HG03354 (cell line): Measurements from ENCODE around the gene PLA2G15.
"Not testable (repeated sequence)": the region's sequence is repeated elsewhere in the genome, so short reads cannot be mapped to it uniquely, and the experiment has no call there.

Experiments
- ATAC-seq: cut with Tn5 transposase; IDR thresholded peaks from one replicate; pipeline ENCODE4 v1.9.1; 2021; ENCODE audit warnings: mild to moderate bottlenecking; ENCODE audit not compliant: unreplicated experiment, poor library complexity, severe bottlenecking

PLA2G15 gene

DNA sequence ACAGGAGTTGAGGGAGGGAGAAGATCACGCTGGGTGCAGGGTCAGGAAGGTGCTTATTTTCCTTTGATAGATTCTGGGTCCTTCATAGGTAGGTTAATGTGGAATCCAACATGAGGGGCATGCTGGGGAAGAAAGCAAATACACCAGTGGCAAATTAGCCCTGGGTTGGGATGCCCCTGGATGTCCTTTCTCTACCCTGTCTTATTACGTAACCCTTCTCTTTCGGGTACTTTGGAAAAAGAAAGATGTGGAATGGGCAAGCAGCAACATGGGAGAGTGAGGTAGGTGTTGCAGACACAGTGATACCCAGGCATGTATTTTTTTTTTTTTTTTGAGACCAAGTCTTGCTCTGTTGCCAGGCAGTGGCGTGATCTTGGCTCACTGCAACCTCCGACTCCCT lies 28.3 kb downstream of the PLA2G15 start:
- ATAC-seq: no peak

DNA sequence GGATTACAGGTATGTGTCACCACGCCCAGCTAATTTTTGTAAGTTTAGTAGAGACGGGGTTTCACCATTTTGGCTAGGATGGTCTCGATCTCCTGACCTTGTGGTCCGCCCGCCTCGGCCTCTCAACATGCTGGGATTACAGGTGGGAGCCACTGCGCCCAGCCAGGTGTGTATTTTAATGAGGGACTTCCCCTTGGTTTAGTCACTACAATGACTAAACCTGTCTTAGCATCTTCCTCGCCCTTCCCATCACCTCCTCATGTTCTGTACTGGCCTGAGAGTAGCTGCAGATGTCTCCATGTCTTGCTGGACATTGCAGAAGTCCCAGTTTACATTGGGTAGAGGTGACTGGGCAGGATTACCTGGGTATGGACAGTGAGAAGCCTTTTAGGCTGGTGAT lies 28.7 kb downstream of the PLA2G15 start:
- no peak for ATAC-seq

DNA sequence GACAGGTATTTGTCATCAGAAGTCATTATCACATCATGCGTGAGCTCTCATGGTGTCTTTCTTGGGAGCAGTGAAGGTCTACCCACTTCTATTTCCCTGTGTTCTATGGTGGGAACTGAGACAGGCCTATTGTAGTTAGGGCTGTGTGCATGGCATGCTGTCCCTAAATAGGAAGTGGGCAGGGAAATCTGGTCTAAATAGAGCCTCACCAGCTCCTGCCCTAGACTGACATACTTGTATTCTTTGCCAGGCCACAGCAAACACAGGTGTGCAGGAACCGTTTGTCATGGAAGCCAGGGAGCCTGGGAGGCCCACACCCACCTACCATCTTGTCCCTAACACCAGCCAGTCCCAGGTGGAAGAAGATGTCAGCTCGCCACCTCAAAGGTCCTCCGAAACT lies 29.3 kb downstream of the PLA2G15 start:
- ATAC-seq: no peak

DNA sequence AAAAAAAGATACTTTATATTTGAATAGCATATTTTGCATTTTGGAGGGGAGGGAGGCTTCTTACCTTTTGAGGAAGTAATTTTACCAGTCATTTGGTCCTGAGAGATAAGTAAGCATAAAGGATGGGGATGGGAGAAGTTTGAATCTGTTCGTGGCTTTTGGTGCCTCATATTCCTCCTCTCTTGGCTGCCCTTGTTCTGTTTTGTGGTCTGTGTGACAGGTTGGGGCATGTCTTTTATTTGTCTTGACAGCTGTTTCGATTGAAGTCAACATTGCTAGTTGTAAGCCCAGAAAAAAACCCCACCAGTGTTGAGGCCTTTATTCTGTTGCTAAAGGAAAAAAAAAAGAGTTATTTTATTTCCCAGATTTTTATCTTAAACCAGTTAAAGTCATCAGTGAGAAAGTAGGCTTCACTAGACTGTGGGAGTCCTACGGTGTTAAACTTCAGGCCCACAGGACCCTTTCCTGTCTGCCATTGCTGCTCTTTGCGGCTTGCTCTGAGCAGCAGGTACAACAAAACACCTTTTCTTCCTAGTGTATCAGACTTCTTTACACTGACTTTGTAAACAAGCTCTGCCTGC lies 30.5 kb downstream of the PLA2G15 start:
- ATAC-seq: peak; percentile 53

DNA sequence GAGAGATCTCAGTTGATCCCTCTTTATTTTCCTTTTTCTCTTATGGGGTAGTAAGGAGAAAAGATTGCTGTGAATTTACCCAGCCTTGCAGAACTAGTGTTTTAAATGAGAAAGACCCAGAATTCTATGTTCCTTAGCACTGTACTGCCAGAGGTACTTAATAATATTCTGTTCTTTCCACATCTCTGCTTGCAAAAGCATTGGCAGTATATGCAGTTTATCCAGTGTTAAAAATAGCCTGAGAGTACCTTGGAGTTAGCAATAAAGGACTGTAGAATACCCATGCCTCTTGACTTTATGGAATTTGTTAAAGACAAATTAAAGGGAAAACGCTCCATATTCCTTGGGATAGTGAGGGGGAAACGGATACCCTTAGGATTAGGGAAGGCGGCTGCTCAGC lies 31.1 kb downstream of the PLA2G15 start:
- no peak for ATAC-seq

DNA sequence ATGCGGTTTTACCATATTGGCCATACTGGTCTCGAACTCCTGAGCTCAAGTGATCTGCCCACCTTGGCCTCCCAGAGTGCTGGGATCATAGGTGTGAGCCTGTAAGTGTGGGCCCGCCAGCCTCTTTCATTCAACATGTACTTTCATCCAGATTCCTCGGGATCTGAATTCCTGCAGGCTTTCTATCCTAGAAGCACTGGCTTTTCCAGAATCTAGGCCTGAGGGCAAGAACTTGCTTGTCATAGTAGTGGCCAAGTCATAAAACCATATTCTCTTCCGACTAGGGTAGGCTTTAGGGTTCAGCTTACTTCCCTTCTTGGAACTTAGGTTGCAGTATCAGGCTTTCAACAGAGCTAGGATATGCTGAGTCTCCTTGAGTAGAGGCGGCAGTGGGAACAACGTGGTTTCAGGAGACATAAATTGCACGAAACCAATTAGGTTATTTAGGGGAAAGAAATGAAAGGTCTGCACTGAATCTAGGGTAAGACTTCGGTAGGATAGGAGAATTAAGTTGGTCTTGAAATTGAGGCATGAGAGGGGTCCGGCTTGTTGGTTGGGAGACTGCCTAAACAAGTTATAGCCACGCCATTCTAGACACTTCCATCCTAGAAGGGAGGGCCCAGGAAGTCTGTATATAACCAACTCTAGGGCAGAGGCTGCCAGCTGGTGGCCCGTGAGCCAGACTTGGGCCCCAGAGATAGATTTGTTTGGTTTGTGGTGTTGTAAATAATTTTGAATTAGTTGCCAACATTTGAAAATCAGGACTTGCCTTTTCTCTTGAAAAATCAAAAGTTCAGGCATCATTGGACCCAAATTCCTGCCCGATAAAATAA lies 34.8 kb downstream of the PLA2G15 start:
- ATAC-seq: no peak

DNA sequence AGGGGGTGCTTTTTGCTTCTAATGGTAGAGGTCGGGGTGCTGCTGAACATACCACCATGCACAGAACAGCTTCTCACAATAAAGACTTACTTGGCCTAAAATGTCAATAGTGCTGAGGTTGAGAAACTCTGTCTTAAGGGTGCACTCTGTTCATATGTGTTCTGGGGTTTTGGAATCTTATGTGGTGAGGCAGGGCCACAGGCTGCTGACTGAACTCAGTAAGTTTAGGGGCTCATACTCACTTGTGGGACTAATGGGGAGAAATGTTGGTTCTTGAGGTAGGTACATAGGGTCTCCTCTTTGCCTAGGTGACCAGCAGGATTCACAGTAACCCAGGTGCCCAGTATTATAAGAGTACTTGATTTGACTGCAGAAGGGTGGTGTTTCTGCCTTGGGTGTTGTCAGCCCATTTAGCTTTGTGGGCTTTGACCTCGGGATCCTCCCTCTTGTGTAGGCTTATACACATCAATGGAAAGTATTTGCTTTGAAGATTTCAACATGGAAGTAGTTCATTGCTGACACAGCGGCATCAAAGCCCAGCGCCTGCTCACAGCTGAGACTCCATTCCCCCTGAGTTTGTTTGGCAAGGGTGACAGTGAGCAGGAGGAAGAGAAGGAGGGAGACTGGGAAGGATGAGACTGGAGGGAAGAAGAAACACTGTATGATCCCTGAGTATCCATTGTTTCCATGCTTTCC lies 36.3 kb downstream of the PLA2G15 start:
- ATAC-seq: no peak

DNA sequence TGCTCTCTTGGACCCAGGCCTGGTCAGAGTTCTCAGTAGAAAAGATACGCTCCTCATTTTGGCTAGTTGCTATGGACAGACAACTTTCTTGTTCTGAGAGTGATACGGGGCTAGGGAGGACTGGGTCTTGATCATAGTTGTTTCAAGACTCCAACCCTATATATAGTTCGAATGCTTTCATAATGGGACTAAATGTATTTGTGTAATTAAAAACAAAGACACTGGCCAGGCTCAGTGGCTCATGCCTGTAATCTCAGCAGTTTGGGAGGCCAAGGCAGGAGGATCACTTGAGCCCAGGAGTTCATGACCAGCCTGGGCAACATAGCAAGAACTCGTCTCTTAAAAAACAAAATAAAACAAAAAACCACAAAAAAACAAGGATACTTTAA lies 36.9 kb downstream of the PLA2G15 start:
- ATAC-seq: no peak

DNA sequence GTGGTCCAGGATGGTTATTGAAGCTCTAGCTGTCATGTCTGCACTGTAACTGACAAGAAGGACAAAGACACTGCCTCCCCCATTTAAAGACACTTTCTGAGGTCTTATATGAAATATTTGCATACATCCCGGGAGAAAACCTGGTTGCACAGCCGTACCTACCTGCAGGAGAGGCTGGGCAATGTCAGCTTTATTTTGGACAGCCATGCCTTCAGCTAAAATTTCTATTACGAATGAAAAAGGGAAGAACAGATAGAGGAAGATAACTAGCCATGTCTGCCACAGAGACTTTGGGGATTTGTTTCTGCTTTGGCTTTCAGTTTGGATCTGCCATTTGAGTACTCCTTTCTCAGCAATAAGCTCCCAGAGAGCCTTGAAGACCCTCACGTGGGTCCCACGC lies 38.2 kb downstream of the PLA2G15 start:
- ATAC-seq: no peak

DNA sequence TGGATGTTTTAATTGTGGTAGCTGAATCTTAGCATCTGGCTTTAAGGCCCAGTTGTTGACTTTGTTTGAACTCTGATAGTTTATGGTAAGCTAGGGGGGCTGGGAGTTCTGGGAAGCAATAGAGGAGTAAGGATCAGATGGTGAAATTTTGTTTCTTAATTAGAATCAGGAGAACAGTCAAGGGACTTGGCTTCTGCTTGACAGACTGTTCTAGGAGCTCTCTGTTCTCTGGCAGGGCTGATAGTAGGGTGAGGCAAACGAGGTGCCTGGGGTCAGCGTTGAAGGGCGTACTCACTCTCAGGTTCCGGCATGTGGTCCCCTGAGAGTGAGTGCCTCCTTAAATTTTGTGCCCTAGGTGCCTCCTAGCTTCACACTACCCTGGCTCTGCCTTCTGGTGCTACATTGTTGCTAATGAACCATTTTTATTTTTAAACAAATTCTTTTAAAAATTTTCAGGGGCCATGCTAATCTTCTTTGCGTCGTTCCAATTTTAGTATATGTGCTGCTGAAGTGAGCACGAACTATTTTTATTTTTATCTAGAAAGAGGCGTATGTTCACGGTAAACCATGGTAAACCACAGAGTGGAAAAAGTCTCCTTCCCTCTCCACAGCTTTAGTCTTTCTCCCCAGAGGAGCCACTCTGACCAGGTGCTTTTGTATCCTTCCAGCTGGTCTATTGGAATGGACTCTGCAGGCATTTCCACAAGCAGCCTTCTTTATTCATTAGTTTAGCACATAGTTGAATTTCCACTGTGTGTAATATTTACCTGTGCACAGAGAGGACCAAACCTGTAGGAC lies 38.8 kb downstream of the PLA2G15 start:
- peak; percentile 51 for ATAC-seq

DNA sequence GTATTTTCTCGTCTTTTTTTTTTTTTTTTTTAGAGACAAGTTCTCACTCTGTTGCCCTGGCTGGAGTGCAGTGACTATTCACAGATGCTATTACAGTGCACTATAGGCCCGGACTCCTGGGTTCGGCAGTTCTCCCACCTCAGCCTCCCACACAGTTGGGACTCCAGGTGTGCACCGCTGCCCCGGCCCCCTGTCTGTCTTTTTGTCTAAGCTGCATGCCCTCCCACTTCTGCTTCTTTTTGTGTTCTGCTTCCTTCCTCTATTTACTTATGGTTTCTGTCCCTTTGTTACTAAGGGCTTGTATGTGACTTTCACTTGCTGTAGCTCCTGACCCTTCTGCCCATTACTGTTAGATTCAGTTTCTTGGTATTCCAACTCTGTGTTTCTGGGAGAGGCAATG lies 39.7 kb downstream of the PLA2G15 start:
- peak; percentile 59 for ATAC-seq

DNA sequence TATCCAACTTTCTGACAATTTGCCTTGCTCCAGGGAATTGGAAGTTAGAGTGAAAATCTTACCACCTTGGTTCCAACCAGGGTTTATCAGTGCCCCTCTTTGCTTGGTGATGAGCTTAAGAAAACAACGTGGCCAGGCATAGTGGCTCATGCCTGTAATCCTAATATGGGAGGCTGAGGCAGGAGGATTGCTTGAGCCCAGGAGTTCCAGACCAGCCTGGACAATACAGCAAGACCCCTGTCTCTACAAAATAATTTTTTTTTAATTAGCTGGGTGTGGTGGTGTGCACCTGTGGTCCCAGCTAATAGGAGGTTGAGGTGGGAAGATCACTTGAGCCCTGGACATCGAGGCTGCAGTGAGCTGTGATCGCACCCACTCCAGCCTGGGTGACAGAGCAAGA lies 40.5 kb downstream of the PLA2G15 start:
- ATAC-seq: no peak

DNA sequence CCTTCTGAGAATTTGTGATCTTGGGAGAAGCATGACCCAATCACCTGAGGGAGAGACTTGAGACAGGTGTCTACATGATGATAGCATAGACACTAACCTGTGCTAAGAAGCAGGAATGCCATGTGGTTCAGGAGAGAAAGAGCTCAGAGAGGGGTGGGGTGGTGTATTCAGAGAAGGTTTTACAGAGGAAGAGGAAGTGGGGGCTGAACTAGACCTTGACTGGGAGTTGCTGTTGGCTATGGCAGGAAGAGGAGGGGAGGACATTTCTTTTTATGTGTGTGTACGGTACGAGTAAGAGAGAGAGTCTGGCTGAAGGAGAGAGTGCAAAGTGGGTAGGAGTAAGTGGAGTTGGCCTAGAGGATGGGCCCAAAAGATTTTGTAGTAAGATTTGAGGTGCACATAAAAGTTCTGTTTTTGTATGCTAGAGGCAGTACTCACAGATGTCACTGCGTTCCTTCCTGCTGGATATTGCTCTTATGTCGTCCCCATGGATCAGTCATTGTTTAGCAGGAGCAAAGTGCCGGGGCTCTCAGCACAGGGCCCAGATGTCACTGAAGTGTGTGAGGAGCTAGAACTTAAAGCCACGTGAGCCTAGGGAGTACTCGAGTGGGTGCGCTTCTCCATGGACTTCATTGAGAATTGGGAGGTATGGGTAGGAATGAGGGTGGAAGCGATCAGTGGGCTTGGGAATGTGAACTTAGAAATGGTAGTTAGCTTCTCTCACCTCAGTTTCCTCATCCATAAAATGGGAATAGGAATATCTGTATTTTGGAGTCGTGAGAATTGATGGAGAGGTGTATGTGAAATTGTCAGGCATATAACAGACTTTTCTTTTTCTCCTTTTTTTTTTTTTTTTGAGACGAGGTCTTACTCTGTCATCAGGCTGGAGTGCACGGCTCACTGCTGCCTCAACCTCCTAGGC lies 41.2 kb downstream of the PLA2G15 start:
- no peak for ATAC-seq

DNA sequence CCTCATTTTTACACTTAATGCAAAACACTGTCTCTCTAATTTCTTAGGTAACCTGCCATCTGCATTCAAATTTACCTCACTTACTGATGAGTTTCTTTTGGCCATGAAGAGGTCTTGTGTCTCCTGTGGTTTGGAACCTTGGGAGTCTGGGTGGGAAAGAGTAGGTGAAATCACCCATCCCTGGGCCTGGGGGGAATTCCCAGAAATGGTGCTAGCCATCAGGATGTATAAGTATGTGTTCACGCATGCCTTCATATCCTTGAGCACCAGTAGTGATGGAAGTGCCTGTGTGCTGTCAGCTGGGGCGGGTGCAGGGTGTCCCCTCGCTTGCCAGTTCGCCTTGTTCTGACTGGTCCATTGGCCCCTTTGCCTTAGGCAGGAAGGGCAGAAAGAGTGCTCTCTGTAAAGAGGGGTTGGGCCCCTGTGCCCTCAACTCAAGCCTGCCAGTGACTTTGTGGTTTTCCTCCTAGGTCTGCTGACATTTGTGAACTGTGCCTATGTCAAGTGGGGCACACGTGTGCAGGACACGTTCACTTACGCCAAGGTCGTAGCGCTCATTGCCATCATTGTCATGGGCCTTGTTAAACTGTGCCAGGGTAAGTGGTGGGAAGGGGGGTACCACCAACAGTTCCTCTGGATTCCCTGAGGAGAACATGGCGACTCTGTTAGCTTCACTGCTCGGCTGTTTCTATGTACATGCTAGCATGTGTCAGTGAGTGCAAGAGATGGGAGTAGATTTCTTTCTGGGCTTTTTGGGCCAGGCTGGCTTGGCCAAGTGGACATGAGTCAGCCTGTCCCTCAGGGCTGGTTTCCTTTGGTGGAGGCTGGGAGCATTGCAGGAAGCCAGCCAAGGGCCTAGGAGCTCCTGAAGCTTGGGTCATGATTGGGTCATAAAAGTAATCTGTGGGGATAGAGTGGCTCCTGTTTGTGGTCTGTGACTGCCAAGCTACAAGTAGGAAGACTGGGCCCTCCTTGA lies 42.4 kb downstream of the PLA2G15 start:
- ATAC-seq: no peak

DNA sequence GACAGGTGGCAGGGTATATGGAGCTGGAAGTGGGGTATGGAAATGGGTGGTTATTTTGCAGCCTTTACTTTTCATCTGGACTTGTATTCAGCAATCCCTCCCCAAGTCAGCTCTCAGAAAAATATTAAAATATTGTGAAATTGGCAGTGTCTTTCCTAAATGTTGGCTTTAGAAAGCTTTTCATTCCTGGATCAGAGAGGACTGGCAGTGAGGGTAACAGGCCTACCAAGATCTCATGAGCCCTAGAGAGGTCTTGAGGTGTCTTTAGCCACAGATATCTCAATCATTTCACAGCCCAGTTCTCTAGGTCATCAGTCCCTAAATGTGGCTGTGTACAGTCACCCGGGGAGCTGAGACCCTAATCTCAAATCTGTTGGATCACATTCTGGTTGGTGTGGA lies 43.1 kb downstream of the PLA2G15 start:
- no peak for ATAC-seq

DNA sequence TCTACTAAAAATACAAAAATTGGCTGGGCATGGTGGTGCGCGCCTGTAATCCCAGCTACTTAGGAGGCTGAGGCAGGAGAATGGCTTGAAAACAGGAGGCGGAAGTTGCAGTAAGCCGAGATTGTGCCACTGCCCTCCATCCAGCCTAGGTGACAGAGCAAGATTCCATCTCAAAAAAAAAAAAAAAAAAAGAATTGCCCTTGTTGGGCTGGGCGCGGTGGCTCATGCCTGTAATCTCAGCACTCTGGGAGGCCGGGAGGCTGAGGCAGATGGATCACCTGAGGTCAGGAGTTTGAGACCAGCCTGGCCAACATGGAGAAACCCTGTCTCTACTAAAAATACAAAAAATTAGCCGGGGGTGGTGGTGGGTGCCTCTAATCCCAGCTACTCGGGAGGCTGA lies 43.6 kb downstream of the PLA2G15 start:
- not testable (repeated sequence) for ATAC-seq

DNA sequence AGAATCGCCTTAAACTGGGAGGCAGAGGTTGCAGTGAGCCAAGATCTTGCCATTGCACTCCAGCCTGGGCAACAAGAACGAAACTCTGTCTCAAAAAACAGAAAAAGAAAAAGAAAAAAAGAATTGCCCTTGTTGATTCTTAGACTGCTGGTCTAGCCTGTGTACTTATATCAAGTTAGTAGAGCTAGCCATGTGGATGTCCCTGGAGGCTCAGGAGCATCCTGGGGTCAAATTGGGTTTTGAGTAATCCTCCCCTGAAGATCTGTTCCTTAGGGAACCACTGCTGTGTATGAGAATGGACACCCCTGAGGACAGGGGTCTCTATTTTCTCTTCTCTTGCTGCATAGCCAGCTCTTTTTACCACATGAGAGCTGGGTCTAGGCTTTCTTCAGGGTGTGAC lies 44.0 kb downstream of the PLA2G15 start:
- no peak for ATAC-seq
